ENCODE measurements around the gene MMAA.

GRCh38 chr4:145625677-145626622 is 6.8 kb downstream of the MMAA start:
- no peak for TF ChIP-seq CTCF (IDR thresholded peaks at IDR 0.05; ENCODE audit: insufficient read depth, low read length)
- TF ChIP-seq REST (IDR thresholded peaks at IDR 0.05; ENCODE audit: insufficient replicate concordance, low read depth), result no peak
- no peak for TF ChIP-seq POLR2AphosphoS5 (IDR thresholded peaks at IDR 0.05; ENCODE audit: low read depth)
- TF ChIP-seq GABPA (IDR thresholded peaks at IDR 0.05; ENCODE audit: low read depth), result no peak
